GM12878 (cell line): ENCODE data around the gene BBOF1. TPM values are rescaled to one million over a fixed set of nuclear protein-coding genes. Genes with fewer than 3 reads are reported as not detected.
"Not testable (repeated sequence)": the region's sequence is repeated elsewhere in the genome, so short reads cannot be mapped to it uniquely, and the experiment has no call there.

Experiments used
- ATAC-seq: fragments of 200-7000 bp; cut with Tn5 transposase; 3 replicates; pipeline ENCODE4 v1.9.1; 2020; ENCODE audit warnings: mild to moderate bottlenecking, moderate library complexity
- BruUV-seq: library from RNA; stranded (reverse); fragments of 400-500 nt; replicated peaks from 2 replicates; lab custom pipeline; 2021; lab: Mats Ljungman, UMichigan
- CTCF ChIA-PET: fragments of 300-600 bp; sonication (Branson Sonifier 250); formaldehyde crosslinking; extraction: SDS; loops from one replicate; lab custom pipeline; 2021; ENCODE audit warnings: inconsistent platforms; lab: Yijun Ruan, JAX
- POLR2A ChIA-PET: fragments of 350-600 bp; formaldehyde crosslinking; extraction: SDS; loops from one replicate; lab custom pipeline; 2021; ENCODE audit warnings: inconsistent platforms; lab: Charles Lee
- RAD21 ChIA-PET: fragments of 300-600 bp; sonication (Branson Sonifier 250); formaldehyde crosslinking; loops from one replicate; lab custom pipeline; 2023; ENCODE audit warnings: antibody characterized with exemption; ENCODE audit not compliant: unreplicated experiment; lab: Charles Lee
- SMC1A ChIA-PET: fragments of 300-600 bp; sonication (Branson Sonifier 250); formaldehyde crosslinking; loops from one replicate; lab custom pipeline; 2023; ENCODE audit not compliant: unreplicated experiment, uncharacterized antibody; lab: Charles Lee
- DNase-seq: peaks from one replicate; pipeline ENCODE4 v3.0.0-alpha.2; 2011; ENCODE audit warnings: low read depth, low spot score
- FAIRE-seq: peaks from 3 replicates; lab custom pipeline; 2011; peaks lifted over from hg19 to GRCh38; lab: Jason Lieb, UNC
- H2AFZ ChIP-seq: 2 replicates; pipeline ENCODE4 v1.6.0; 2011; ENCODE audit warnings: low read depth, low read length, control low read depth; ENCODE audit not compliant: control insufficient read depth
- H3K27ac ChIP-seq: 2 replicates; pipeline ENCODE4 v1.5.1; 2011; ENCODE audit warnings: control low read depth; ENCODE audit not compliant: control insufficient read depth, insufficient read depth
- H3K27me3 ChIP-seq, 2 experiments: replicated peaks in 1 of 2; 2 replicates each; pipeline versions ENCODE4 v1.6.0 to v1.6.1; 2011; ENCODE audit warnings: low read length in 1 of 2; ENCODE audit not compliant: control insufficient read depth in 2 of 2, insufficient read depth in 2 of 2
- H3K36me3 ChIP-seq, 2 experiments: 2 replicates each; pipeline ENCODE4 v1.5.1; 2011; ENCODE audit warnings: low read length in 1 of 2; ENCODE audit not compliant: control insufficient read depth in 2 of 2, insufficient read depth in 2 of 2
- H3K4me1 ChIP-seq: 2 replicates; pipeline ENCODE4 v1.6.1; 2011; ENCODE audit warnings: mild to moderate bottlenecking, low read length, moderate library complexity, mixed read lengths; ENCODE audit not compliant: control insufficient read depth, insufficient read depth
- H3K4me2 ChIP-seq: 2 replicates; pipeline ENCODE4 v1.6.0; 2011; ENCODE audit warnings: control low read depth; ENCODE audit not compliant: control insufficient read depth, insufficient read depth
- H3K4me3 ChIP-seq: fragments of 200-600 bp; sonication (generic); 2 replicates; pipeline ENCODE4 v1.5.1; 2016
- H3K79me2 ChIP-seq: 2 replicates; pipeline ENCODE4 v1.6.0; 2011; ENCODE audit warnings: low read length; ENCODE audit not compliant: control insufficient read depth, insufficient read depth
- H3K9ac ChIP-seq: 2 replicates; pipeline ENCODE4 v1.8.0; 2011; ENCODE audit warnings: low read length, control low read depth, mixed read lengths; ENCODE audit not compliant: control insufficient read depth, insufficient read depth
- H3K9me3 ChIP-seq: replicated peaks from 3 replicates; pipeline ENCODE4 v1.5.1; 2011; ENCODE audit warnings: mild to moderate bottlenecking, low read length; ENCODE audit not compliant: control insufficient read depth, insufficient read depth
- H4K20me1 ChIP-seq: 2 replicates; pipeline ENCODE4 v1.6.0; 2011; ENCODE audit not compliant: control insufficient read depth, insufficient read depth
- ASH2L ChIP-seq: fragments of 300-600, 200-600 bp; sonication (generic); IDR thresholded peaks from 2 replicates; pipeline ENCODE4 v1.6.1; 2017; ENCODE audit warnings: low read depth, mild to moderate bottlenecking, borderline replicate concordance
- ATF7 ChIP-seq: fragments of 450-650 bp; IDR thresholded peaks from 2 replicates; pipeline ENCODE4 v1.6.1; 2016; ENCODE audit warnings: low read depth, mild to moderate bottlenecking
- CHD4 ChIP-seq: fragments of 200-600 bp; sonication (generic); IDR thresholded peaks from 2 replicates; pipeline ENCODE4 v1.6.1; 2016; ENCODE audit warnings: mild to moderate bottlenecking
- CREB1 ChIP-seq: IDR thresholded peaks from 2 replicates; pipeline ENCODE4 v1.6.1; 2012; ENCODE audit warnings: low read depth, mild to moderate bottlenecking, inconsistent platforms
- HDGF ChIP-seq: fragments of 450-650 bp; IDR thresholded peaks from 2 replicates; pipeline ENCODE4 v1.6.1; 2016; ENCODE audit warnings: antibody characterized with exemption
- HSF1 ChIP-seq: fragments of 150-350 bp; IDR thresholded peaks from 2 replicates; pipeline ENCODE4 v1.6.1; 2014; ENCODE audit warnings: mild to moderate bottlenecking, low read depth, low read length
- MAX ChIP-seq: IDR thresholded peaks from 2 replicates; pipeline ENCODE4 v1.6.1; 2012; ENCODE audit warnings: low read depth, low read length, improper control_type of control experiment
- MEF2A ChIP-seq: IDR thresholded peaks from 2 replicates; pipeline ENCODE4 v1.6.1; 2011; ENCODE audit warnings: low read depth, mild to moderate bottlenecking, low read length, moderate library complexity; ENCODE audit not compliant: insufficient read depth
- NFIC ChIP-seq: IDR thresholded peaks from 2 replicates; pipeline ENCODE4 v1.6.1; 2012; ENCODE audit warnings: low read depth, mild to moderate bottlenecking, inconsistent platforms, low read length, moderate library complexity
- PML ChIP-seq: IDR thresholded peaks from 2 replicates; pipeline ENCODE4 v1.6.1; 2012; ENCODE audit warnings: low read length, inconsistent platforms
- REST ChIP-seq: IDR thresholded peaks from 2 replicates; pipeline ENCODE4 v1.6.1; 2012; ENCODE audit warnings: mild to moderate bottlenecking, low read depth, low read length
- TAF1 ChIP-seq: IDR thresholded peaks from 2 replicates; pipeline ENCODE4 v1.6.1; 2011; ENCODE audit warnings: mild to moderate bottlenecking, low read depth, low read length, borderline replicate concordance
- ZNF384 ChIP-seq: IDR thresholded peaks from 2 replicates; pipeline ENCODE4 v1.6.1; 2012; ENCODE audit warnings: low read depth, mild to moderate bottlenecking, low read length, improper control_type of control experiment, borderline replicate concordance
- WGBS: methylation state at CpG from one replicate; pipeline ENCODE4 v1.1.6; 2016; ENCODE audit warnings: low lambda C conversion rate; ENCODE audit not compliant: insufficient replicate concordance, insufficient coverage; ENCODE audit errors: missing lambda C conversion rate; 5-methylcytosine and 5-hydroxymethylcytosine counted together
- in situ Hi-C: fragments of 300-500 bp; cut with MboI; formaldehyde crosslinking; loops from 9 replicates; pipeline ENCODE4 v1.14.3; 2018; ENCODE audit warnings: mixed read lengths
- intact Hi-C: fragments of 100-400 bp; cut with micrococcal nuclease; formaldehyde crosslinking; loops from one replicate; pipeline ENCODE4 v1.14.2; 2022; ENCODE audit not compliant: unreplicated experiment
- polyA plus RNA-seq, 11 experiments: library from polyadenylated mRNA; depleted of rRNA in 4 of 11; unstranded in 6 of 11; stranded (reverse) in 5 of 11; fragments of >200 nt; fragmentation: Nextera tagmentation in 4 of 11; fragmentation: Illumina TruSeq in 1 of 11; extraction: Ambion mirVana in 4 of 11; extraction: Trizol in 1 of 11; gene quantifications; 1 replicate in 1 of 11; 2 replicates in 10 of 11; pipeline versions ENCODE4 v1.2.1 to v1.2.3, GENCODE V29; 2011 to 2016; ENCODE audit warnings: inconsistent platforms in 2 of 11, missing spikeins in 2 of 11, low read depth in 1 of 11
- total RNA-seq, 4 experiments: library from RNA; depleted of rRNA in 3 of 4; stranded (reverse); fragments of >200 nt in 3 of 4; fragmentation: Illumina TruSeq in 1 of 4; extraction: Trizol in 1 of 4; gene quantifications; 2 replicates each; pipeline versions ENCODE4 v1.2.1 to v1.2.3, GENCODE V29; 2013 to 2021

Gene BBOF1
- total and polyA plus RNA-seq, 10 of the 15 experiments (the other 5 are each of a cell fraction or from before 2014, with no cell fraction given) = 0.50 to 2.6 (median 0.79) TPM

- no peak for TF ChIP-seq REST
- no peak for TF ChIP-seq MAX
- no peak for TF ChIP-seq TAF1
- no peak for TF ChIP-seq NFIC
- no peak for TF ChIP-seq HDGF
- no peak for TF ChIP-seq CHD4
- no peak for TF ChIP-seq HSF1
- no peak for TF ChIP-seq CREB1
- no peak for TF ChIP-seq PML
- no peak for TF ChIP-seq ZNF384
- TF ChIP-seq ASH2L = no peak
- TF ChIP-seq MEF2A = no peak
- no peak for TF ChIP-seq ATF7
These were observed 20.4 kb upstream of the BBOF1 start (continued) for GRCh38 chr14:73998726-73999125.

GRCh38 chr14:74005664-74006063 is 13.5 kb upstream of the BBOF1 start:
- H3K79me2 ChIP-seq, intact Hi-C loops, H3K9me3 ChIP-seq, SMC1A ChIA-PET, H3K27ac ChIP-seq, DNase-seq, H2AFZ ChIP-seq, FAIRE-seq, BruUV-seq, H3K27me3 ChIP-seq, H3K4me1 ChIP-seq, RAD21 ChIA-PET, H3K36me3 ChIP-seq, ATAC-seq, H3K4me2 ChIP-seq, CTCF ChIA-PET, H3K4me3 ChIP-seq, H3K9ac ChIP-seq, H4K20me1 ChIP-seq, in situ Hi-C loops: not testable (repeated sequence)
- WGBS = 82% methylated on average over 3 of the region's 3 CpGs
- POLR2A ChIA-PET = interaction anchor here (0.7 kb wide), 1 partner anchor 670 kb away, joined by 4 read pairs; no protein-coding TSS in a partner anchor
